ENCODE results near the gene SLC12A6.
"Not testable (repeated sequence)": the region's sequence is repeated elsewhere in the genome, so short reads cannot be mapped to it uniquely, and the experiment has no call there.

The SLC12A6 gene

DNA sequence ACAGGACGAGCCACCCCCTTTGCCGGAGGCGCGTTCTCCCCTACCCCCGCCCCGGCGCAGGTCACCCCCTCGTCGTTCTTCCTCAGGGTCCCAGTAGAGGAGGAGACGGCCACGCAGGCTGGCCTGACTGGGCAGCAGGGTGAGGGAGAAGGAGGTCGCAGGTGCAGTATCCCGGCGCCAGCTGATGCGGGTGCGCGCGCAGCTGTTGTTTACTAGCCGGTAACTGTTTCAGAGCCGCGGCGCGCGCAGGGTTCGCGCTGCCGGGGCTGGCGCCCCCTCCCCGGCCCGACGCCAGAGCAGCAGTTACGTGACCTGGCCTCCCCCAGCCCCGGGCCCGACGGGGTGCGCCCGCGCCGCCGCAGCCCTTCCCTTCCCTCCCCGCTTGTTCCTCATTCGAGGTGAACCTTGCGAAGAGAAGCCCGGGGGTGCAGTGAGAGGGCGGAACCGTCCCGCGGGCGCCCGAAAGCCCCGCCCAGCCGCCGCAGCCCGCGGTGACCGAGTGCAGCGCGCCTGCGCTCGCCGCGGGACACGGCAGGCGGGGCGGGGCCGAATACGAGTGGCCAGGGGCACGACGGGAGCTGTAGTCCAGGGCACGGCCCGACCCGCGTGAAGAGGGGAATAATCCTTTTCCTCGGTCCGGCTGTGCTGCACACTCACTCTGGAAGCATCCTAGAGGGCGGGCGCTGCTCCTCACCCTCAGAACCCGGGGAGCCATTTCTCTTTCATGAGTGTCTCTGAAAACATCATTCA lies at the start of gene SLC12A6:
Gene SLC12A6, minus strand, starts transcription at position 225 of the 750 bp plus-strand sequence. CDS start 1,101 bp downstream, outside the sequence.
- peak; percentile 84 for DNase-seq (ENCODE audit: low read depth)

DNA sequence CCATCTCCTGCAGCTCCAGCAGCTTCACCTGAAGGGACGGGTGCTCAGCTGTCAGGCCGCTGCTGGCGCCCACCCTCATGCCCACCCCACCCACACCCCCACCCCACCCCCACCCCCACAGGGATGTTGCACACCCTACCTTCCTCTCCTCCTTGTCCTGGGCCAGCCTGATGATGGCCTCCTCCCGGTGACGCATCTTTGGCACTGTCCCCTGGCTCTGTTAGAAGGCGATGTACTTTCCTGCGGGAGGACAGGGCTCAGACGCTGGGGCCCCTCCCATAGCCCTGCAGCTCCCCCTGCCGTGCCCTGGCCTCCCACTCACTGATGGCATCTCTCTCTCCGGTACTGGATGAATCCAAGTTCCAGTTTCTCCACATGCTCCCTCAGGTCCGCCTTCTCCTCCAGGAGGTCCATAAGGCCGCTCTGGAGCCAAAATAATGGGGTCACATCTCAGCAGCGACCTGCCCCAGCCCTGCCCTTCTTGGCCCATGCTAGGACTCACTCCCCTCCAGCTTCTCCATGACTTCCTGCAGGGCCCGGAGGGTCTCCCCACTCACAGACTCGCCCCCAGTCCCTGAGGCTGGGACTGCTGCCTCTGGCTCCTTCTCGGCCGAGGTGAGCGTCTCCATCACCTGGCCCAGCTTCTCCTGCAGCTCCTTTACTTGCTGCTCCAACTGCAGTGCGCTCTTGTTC lies 44.4 kb upstream of the SLC12A6 start:
- not testable (repeated sequence) for DNase-seq (ENCODE audit: low read depth)

GRCh38 chr15:34380491-34380890 lies 42.9 kb upstream of the SLC12A6 start:
- not testable (repeated sequence) for DNase-seq (ENCODE audit: low read depth)

DNA sequence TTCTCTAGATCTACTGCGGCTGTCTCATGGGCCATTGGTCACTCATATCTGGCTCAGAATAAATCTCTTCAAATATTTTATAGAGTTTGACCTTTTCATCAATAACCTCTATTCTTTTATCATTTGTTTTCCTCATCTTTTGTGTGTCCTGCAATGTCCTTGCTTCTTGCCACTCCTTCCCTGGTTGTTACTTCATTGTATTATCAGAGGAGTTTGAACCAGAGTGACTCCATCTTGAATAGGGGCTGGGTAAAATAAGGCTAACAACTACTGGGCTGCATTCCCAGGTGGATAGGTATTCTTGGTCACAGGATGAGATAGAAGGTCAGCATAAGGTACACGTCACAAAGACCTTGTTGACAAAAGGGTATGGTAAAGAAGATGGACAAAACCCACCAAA lies 39.3 kb upstream of the SLC12A6 start:
- no peak for DNase-seq (ENCODE audit: low read depth)

GRCh38 chr15:34375541-34375940 lies 38.0 kb upstream of the SLC12A6 start:
- DNase-seq (ENCODE audit: low read depth), result not testable (repeated sequence)

DNA sequence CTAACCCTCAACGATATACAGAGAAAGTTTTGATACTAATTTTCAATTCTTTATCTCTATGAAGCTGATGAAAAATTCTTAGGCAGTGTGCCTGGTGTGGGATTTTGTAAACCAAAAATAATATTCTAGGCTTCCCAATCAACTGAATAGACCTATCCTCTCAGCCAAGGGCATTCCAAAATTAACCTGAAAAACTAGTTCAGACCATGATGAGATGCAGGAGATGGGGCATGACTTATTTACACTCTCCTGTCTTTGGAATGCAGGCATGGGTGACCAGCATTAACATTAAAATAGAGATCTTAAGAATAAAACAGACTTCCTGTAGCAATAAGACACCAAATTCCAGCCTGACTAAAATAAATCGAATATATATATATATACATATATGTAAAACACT lies 37.2 kb upstream of the SLC12A6 start:
- DNase-seq (ENCODE audit: low read depth), result no peak

DNA sequence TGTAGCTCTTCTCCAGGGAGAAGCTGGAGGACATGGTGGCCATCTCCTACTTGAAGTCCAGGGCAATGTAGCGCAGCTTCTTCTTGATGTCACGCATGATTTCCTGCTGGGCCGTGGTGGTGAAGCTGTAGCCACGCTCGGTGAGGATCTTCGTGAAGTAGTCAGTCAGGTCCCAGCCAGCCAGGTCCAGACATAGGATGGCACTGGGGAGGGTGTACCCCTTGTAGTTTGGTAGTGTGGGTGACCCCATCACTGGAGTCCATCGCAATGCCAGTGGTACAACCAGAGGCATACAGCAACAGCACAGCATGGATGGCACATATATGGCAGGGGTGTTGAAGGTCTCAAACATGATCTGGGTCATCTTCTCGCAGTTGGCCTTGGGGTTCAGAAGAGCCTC lies 36.4 kb upstream of the SLC12A6 start:
- no peak for DNase-seq (ENCODE audit: low read depth)

GRCh38 chr15:34370643-34371042 lies 33.1 kb upstream of the SLC12A6 start:
- DNase-seq (ENCODE audit: low read depth), result no peak

- DNase-seq (ENCODE audit: low read depth), result no peak
These were observed 32.5 kb upstream of the SLC12A6 start for GRCh38 chr15:34370129-34370528.

DNA sequence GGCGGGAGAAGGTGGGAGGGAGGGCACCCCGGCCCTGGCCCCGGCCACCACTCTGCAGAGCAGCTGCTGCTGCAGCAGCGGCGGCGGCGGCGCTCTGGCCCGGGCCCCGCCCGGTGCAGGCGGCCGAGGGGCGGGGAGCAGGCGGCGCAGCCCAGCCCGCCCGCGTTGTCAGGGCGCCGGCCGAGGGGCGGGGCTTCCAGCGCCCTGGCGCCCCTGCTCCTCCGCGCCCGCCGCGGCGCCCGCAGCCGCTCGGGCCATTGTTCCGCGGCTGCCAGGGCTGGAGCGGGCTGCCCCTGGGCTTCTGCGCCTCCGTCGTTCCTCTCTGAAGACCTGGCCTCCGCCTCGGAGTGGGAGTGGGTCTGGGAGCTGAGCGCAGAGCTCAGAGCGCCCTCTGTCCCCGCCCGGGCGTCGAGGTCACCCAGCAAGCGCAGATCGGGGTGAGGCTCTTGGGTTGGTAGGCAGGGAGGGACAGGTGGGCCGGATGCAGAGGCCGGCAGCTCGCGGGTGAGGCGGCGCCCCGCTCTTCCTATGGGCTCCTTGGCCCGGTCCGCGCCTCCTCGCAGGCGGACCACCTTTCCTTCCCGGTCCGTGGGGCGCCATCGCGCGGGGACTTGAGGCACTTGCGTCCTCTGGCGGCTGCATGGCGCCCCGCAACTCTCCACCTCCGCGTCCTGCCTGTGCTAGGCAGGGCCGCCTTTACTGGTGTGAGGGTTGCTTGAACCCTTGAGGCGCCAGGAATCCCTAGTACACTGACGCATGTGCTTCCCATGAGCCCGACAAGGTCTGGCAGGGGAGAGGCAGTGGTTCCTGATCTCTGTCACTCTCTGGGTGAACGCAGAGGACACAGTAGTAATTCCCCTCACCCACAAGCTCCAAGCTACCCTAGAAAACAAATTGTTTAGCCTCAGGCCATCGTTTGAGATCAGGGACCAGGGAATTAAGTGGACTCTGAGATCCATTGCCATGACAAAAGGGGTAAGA lies 29.8 kb upstream of the SLC12A6 start, which contains the start of gene LPCAT4:
Gene LPCAT4, minus strand, starts transcription at position 96 of the 981 bp plus-strand sequence. CDS start 96 bp downstream, outside the sequence.
- peak; percentile 80 for DNase-seq (ENCODE audit: low read depth)

DNA sequence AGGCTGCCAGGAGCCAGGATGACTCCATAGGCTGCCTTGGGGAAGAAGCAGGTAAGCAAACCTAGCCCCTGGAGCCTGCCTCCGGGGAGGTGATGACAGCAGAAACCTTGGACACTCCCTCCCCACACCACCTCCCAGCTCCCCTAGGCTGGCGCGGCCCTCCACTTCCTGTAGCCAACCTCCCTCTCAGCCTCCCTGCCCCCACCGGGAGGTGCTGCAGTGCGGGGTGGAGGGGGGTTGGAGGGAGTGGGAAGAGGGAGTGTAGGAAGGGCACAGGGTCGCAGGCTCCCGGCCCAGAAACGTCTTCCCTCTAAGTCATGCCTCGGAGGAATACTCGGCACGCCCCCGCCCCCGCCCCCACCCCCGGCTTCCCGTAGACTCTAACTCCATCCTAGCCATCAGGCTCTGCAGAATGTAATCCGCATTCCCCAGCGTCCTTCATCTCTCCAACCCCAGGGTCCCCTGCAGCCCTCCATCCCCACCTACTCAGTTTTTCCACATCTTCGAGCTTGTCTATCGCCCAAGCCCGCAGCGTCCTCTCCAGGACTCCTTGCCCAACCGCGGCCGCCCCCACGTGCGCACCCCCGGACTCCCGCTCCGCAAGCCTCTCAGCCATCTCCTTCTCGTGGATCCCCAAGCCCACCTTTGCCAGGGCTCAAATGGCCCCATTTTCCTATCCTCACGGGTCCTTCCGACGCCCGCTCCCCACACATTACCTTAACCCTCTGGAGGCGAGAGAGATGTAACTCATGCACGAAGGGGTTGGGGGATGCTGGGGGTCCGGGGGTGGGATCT lies 28.9 kb upstream of the SLC12A6 start:
- peak; percentile 34 for DNase-seq (ENCODE audit: low read depth)

DNA sequence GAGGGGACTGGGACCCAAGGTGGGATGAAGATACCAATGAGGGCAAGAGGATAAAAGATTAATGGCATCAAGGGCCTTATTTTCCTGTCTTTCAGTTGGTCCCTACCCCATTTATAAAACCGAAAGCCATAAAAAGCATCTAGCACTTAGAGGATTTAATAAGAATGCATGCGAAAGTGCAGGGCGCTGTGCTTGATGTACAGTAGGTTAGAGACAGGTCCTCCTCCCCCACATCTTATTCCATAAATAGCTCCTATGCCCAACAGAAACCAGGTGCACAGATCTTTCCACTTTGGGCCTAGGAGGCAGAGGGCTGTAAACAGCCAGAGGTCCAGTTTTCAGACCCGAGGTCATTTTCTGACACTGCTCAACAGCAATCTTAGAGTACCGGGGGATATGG lies 28.3 kb upstream of the SLC12A6 start:
- no peak for DNase-seq (ENCODE audit: low read depth)

DNA sequence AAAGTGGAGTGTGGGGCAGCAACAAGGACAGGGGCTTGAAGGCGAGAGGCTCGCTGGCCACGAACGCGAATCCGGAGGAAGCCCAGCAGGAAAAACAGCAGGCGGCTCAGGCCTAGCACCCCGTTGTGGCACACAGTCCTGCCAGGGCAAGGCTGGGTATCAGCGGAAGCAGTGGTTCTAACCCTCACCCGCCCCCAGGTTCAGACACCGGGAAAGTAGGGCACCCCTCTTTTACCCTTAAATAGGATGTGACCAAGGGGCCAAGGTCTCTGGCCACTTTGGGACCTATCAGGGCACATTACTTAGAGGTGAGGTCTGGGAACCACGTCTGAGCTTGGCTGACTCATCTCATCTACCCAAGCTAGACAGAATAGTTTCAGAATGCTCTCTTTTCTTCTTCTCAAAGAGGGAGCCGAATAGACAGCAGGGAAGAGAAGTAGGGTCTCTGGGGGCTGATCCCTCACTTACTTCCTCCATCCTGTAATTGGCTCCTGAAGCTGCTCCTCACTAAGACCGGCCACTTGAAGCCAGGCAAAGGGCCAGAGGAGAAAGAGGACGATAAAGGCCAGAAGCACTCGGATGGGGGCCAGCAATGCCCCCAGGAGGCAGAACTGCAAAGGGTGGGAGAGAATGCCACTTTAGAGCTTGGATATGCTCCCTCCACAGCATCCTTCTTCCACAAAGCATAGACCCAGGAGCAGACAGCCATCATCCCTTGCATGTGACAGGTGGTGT lies 27.7 kb upstream of the SLC12A6 start:
- no peak for DNase-seq (ENCODE audit: low read depth)

DNA sequence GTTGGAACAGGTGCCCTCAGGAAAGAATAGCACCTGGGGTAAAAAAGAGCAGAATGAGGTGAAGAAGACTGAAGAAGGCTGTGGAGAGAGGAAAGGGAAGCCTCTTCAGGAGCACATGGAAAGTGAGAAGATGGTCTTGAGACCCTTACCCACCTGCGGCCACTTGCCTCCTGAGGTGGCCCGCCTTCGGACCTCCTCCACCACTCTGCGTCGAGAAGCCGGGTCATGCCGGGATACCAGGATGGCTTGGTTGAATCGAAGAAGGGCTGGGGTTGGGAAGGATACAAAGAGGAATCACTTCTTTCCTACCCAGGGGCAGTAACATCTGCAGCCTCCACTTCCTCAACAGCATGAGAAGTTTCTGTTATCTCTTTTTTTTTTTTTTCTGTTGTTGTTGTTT lies 26.5 kb upstream of the SLC12A6 start:
- no peak for DNase-seq (ENCODE audit: low read depth)

DNA sequence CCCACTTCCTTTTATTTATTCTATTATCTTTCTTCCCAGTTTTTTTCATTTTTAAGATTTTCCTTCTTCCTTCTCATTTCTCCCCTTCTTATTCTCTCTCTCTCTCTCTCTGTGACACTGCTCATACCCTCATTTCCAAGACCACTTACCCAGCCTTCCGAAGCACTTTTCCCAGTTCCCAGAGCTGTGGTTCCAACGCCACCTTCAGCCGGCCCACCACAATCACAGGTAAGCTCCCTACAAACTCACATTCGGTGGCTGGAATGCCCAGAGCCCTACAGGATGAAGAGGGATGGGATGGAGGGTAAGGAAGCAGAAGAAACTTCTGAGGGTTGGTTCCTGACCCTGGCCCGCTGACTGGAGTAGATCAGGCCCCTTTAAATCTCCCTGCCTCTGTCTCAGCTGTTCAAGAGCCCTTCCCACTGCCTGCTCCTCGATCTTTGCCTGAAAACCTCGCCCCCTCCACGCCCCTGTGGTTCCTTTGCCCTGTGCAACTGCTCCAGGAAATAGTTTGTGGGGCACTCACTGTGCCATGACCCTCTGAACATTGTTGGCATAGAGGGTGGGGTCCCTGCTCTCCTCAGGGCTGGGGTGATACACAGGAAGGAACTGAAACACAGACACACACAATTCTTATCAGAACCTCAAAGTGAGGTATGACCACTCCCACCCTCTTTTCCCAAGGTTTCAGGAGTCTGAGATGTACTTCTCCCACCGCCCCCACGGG lies 24.6 kb upstream of the SLC12A6 start:
- DNase-seq (ENCODE audit: low read depth), result no peak

GRCh38 chr15:34361278-34361677 lies 23.7 kb upstream of the SLC12A6 start:
- no peak for DNase-seq (ENCODE audit: low read depth)

DNA sequence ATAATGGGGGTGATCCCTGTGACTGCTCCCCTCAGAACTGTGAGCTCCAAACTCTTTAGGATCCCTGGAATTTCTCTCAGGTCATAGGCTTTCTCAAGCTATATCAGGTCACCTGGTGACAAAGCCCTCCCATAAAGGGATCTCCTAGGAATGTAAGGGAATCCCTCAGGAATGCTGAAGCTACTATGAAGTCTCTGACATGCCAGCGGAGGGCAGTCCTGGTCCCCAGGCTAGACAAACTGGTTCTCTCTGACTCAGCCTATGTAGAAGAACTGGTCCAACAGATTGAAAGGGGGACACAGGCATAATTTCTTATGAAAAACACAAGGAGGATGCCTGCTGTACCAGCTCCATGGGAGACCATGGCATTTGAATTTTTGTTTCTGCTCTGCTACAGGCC lies 22.7 kb upstream of the SLC12A6 start:
- DNase-seq (ENCODE audit: low read depth), result no peak

DNA sequence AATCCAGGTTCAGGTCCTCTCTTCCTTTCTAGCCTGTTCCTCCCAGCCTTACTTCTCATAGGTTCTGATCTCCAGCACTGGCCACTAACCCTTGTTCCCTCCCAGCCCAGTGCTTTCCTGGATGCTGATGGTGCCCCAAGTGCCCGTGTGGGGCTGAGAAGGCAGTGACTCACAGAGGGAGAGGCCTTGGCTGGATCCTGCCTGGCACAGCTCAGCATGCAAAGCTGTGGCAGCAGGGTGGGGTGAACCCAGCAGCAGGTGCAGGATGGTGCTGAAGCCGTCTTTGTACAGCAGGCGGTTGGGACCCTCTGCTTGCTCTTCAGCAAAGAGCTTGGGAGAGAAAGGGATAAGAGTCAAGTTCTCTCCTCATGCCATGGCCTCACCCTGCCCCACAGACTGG lies 21.8 kb upstream of the SLC12A6 start:
- no peak for DNase-seq (ENCODE audit: low read depth)

- DNase-seq (ENCODE audit: low read depth), result no peak
These were observed 21.4 kb upstream of the SLC12A6 start for GRCh38 chr15:34358948-34359347.

DNA sequence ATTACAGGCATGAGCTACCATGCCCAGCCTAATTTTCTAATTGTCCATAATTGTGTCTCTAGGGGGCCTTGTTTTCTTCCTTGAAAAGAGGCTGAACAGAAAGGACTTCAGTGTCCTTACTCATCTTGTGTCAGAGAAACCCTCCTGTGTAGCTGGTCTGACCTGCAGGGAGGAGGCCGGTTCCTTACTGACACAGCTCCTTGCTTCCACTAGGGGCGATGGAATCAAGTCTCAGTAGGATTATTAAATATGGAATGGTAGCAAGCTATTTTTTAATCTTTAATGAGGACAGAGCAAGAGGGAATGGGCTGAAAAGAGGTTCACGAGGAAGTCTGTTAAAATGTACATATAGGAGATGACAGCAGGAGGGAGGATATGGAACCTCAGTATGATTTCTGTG lies 20.8 kb upstream of the SLC12A6 start:
- DNase-seq (ENCODE audit: low read depth), result no peak
